GF-D8 (cell line): ENCODE measurements around the gene SLC35B1.
"Not testable (repeated sequence)": the region's sequence is repeated elsewhere in the genome, so short reads cannot be mapped to it uniquely, and the experiment has no call there.

Source experiments
- DNase-seq: peaks from one replicate; lab custom pipeline; 2025; lab: John Stamatoyannopoulos, UW

SLC35B1 gene

DNA sequence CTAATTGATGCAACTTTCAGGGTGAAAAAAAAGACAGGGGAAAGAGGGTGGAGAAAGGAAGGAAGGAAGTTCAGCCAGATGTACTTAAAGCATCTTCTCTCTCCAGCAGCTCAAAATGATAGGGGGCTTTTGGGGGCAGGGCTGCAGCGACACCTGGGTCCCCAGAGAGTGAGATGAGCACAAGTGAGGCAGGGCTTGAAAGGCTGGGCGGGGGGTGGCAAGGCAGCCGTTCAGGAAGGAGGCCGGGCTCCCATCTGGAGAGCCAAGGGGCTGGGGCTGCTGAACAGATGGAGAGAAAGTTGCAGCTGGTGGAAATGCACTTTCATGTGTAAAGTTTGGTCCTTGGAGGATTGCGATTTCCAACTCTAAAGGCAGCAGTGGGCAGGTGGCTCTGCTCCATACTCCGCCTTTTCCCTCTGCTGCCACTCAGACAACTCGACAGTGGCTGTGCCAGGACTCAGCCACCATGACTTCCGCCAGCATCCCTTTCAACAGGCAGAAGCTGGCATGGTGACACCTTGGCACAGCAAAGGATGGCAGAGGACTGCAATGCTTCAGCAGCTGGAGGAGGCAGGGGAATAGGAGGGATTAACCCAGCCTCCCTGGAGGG, 7.7 kb downstream of the SLC35B1 start:
- DNase-seq: no peak

DNA sequence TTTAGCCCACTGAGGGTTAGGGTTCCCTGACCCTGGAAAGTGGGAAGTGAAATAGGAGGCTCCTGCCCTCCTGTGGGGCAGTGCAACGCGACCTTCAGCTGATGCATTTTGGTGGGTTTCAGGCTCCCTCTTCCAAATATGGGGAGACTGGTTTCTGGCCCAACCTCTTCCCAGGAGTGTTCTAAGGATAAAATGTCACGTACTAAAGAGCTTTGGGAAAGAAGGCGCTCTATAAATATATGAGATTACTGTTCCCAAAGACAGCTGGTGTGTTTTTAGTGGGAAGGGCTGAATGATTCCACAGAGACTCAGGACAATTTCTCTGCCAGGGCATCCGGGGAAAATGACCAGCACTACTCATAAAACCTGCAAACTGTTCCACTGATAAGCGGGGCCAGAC, 9.8 kb downstream of the SLC35B1 start:
- no peak for DNase-seq

DNA sequence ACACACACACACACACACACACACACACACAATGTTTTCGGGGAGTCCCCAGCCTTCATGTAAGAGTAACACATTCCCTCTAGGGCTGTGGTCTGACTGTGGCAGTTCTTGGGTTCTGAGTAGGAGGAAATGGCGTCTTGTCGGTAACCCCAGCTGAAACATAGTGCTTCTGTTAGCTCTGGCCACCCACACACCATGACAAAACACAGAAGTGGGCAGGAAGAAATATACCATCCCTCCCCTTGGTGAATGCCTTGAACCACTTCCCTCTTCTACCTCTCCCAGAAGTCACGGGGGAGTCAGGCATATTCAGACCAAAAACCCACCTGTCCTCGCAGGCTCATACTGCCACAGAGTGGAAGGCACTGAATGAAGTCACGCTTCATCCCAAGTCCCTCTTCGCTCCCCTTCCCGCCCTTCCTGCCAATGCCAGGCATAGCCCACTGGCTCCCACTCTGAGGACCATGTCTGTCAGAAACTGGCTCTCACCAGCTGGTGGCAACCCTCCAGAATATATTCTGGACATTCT, 11.5 kb downstream of the SLC35B1 start:
- peak; percentile 33 for DNase-seq

DNA sequence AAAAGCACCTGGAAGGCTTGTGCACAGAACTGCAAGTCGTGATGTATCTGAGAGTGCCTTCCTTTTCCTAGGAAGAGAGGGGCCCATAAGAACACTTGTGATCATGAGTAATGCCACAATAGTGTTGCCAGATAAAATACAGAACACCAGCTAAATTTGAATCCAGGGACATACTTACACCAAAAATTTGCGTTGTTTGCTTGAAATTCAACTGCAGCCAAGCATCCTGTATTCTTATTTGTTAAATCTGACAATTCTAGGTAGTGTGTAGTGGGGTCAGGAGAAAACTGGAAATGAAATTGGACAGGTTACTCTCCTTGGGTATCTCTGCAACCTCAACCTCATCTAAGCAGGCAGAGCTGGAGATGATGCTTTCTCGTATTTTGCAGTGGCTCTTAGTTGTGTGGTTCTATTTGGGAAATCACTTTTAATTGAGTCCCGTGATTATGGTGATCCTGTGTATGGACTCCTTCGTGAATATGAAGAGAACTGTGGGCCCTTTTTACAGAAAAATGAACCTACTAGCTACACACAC, 12.0 kb downstream of the SLC35B1 start:
- DNase-seq: no peak

GRCh38 chr17:49694847-49695697, 12.7 kb downstream of the SLC35B1 start:
- no peak for DNase-seq

- no peak for DNase-seq
Measured at GRCh38 chr17:49692751-49693150, 15.0 kb downstream of the SLC35B1 start.

DNA sequence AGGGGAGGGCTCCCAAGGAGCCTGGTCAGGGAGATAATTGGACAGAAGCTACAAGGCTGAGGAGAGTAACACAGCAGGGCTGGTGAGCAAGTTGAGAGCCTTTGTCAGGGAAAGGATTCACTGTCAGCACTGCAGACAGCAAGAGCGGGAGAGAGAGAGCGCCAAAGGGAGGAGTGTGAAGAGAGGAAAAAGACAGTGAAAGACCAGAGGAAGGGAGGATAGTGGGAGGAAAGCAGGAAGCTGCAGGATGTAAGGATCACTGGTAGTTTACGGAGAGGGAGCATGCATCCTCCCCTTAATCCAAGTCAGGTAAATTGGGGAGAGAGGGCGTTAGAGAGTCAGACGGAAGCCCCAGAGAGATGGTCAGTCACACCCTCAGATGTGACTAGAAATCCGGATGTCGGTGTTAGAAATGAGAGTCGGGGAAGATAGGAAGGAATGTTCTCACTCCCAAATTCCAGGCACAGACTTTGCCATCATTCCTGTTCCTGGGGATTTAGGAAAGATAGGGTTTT, 16.0 kb downstream of the SLC35B1 start:
- DNase-seq: no peak

DNA sequence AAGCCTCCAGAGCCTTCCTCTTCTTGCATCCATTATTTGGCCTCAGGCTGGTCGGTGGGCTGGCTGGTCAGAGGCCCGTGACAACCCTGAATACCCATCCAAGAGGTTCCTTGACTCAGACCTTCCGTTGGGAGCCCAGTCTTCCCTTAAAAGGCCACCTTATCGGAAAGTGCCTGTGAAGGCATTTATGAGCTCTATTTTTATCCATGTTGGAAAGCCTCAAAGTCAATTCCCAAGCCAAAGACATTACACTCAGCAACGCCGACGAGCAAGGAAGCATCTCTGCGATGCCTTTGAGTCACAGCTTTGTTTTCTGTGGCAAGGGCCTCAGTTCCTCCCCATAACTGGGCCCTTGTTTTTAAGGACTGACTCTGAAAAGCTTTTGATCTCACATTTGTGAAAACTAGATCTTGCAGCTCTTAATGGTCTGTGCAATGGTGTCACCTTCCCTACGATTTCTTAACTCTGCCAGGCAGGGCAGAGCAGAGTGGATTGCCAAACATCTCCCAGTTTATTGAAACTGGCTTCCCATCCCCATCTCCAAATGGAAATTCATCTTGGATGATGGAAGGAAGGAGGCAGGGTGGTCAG, 16.6 kb downstream of the SLC35B1 start:
- DNase-seq: no peak

- no peak for DNase-seq
Measured at GRCh38 chr17:49690256-49690655, 17.5 kb downstream of the SLC35B1 start.

DNA sequence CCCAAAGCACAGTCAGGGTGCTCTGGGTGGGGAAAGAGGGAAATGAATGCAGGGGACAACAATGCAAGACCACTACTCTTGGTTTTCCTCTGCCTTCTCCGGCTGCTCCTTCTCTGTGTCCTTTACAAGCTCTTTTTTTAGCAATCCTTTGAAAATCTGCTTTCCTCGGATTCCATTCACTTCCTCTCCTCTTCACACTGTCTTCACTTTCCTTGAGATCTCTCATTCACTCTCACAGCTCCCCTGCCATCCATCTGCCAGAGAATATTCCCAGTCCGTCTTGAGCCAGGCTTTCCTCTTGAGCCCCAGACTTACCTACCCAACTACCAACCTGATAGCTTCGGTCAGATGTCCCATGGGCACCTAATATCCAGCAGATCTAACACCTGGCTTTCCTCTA, 18.9 kb downstream of the SLC35B1 start:
- no peak for DNase-seq

DNA sequence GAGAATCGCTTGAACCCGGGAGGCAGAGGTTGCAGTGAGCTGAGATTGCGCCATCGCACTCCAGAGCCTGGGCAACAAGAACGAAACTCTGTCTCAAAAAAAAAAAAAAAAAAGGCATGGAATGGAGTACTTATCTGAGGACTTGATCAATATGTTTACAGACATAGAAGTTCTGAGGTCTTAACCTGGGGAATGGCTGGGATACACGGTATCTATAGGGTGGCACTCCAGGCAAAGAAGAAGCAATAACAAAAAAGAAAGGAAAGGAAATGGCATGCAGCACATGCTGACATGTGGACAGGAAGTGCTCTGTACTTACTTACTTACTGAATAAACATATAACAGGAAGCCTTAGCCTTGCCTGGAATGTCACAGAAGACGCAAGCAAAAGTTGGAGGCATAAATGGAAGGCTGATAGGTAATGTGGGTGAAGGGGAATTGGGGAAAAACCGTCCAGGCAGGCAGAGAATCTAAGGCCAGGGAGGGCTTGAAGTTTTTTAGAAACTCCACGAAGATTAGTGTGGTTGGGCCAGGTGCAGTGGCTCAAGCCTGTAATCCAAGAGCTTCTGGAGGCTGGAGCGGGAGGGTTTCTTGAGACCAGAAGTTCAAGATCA, 19.8 kb downstream of the SLC35B1 start:
- DNase-seq: no peak

DNA sequence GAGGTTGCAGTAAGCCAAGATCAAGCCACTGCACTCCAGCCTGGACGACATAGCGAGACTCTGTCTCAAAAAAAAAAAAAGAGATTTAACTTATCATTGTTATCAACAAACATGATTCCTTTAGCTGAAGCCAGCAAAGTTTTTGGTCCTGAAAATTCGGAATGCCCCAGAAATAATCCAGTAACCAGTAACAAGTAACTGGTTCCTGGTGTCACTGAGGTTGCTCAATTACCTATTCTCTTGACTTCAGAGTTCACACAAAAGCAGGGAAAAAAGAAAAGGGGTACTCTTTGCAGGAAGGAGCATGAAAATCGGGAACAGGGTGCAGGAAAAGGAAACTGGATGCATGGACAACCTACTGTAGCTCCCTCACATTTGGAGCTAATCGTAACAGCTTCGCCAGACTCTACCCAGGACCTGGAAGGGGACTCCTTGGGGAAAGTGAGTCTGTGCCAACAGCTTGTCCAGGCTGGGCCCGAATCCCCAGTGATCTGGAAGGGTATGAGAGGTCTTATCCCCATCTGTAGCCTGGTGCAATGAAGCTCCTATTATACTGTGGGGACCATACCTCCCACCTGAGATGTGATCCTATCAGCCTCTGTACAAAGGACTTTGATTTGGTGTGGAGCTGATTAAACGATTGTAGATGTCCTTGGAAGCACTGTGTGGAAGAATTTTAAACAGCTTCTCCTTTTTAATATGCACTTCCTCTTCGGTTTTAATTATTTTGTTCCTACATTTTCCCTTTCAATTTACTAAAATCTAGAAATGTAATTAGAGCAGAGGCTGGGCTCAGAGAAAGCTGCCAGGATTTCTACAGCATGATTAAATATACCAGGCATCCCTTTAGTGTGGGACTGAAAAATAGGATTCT, 26.4 kb downstream of the SLC35B1 start:
- DNase-seq: no peak

- no peak for DNase-seq
Measured at GRCh38 chr17:49680314-49680713, 27.4 kb downstream of the SLC35B1 start.

DNA sequence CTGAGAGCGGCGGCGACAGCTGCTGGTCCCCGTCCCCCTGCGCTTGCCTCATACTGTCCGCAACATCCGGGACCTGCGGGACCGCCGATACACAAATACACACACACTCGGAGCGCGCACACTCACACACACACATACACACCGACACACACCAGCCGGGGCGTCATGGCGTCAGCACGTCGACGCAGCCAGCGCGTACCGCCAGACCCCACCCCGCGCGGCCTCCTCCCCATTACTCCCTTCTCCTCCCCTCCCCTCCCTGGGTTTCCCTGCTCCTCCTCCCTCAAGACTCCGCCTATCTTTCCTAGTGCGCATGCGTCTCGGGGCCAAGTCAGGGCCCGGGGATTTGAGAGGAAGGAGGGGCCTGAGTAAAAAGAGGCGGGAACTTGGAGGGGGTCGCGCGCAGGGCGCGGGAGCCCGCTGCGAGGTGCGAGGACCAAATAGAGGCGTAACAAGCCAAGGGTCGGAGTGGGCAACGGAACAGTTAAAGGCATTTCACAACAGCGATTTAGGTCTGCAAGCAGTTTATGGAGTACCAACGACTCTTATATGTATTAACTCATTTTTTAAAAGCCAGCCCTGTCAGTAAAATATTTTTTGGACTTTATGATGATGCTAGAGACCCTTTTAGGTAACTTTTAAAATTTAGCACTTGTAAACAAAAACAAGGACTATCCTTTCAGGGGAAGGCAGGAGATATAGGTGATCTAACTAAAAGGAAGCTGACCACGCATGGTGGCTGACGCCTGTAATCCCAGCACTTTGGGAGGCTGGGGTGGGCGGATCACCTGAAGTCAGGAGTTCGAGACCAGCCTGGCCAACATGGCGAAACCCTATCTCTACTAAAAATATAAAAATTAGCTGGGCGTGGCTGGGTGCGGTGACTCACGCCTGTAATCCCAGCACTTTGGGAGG, 29.6 kb downstream of the SLC35B1 start, which contains the start of gene SPOP:
TSS of gene SPOP (minus strand) at position 165 of the 915 bp plus-strand sequence. CDS start 55,287 bp downstream, outside the sequence.
- peak; percentile 87 for DNase-seq

DNA sequence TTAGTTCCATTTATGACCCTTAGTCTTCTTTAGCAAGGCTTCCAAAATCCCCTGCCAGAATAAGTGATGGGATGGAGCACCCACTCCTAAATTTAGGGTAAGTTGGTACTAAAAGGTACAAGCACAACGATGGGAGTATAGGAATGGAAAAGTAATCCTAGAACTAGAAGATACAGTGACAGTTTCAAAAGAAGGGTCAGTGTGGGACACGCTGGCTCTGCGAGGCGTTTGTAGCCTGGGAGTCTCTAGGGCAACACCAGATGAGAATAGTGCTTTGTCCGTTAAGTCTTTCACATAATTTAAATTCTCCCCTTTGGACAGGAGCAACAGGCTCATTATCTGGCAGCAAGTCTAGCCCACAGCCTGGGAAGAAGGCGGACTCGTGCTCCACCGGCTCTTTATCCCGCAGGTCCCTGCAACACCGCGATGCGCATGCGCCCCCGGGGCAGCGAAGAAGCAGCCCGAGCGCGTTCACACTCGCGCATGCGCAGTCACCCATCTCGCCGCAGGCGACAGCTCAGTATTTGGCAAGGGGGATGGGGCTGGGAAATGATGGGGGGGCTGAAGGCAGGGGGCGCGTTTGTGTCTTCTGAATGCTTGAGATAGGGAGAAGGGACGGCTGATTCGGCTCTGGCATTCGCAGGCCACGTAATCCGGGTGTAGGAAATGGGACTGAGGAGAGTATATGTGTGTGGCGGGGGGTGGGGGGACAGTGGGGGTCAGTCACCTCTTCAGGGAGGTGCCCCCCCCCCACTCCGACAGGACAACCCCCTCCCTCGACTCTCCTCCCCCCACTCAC, 30.4 kb downstream of the SLC35B1 start:
- DNase-seq: peak; percentile 58

GRCh38 chr17:49676276-49676868, 31.4 kb downstream of the SLC35B1 start:
- peak; percentile 71 for DNase-seq

- no peak for DNase-seq
Measured at GRCh38 chr17:49674507-49674906, 33.3 kb downstream of the SLC35B1 start.

- DNase-seq: not testable (repeated sequence)
Measured at GRCh38 chr17:49673679-49674078, 34.1 kb downstream of the SLC35B1 start.
